ENCODE results near the gene ATP6V1C2.
"Not testable (repeated sequence)": the region's sequence is repeated elsewhere in the genome, so short reads cannot be mapped to it uniquely, and the experiment has no call there.

Gene ATP6V1C2

GRCh38 chr2:10814571-10815331 is 93.3 kb downstream of the ATP6V1C2 start:
- no peak overlapping the region for H2AFZ ChIP-seq (ENCODE audit: low read length)

GRCh38 chr2:10817413-10817812 is 96.0 kb downstream of the ATP6V1C2 start:
- H3K9ac ChIP-seq (ENCODE audit: low read length): no peak overlapping the region
- TF ChIP-seq EZH2 (optimal IDR thresholded peaks at IDR 0.05; ENCODE audit: low read depth, low read length): no peak
- TF ChIP-seq CTCF (IDR thresholded peaks at IDR 0.05; ENCODE audit: low read length): peak; percentile 59
- no peak for DNase-seq
- H3K79me2 ChIP-seq (ENCODE audit: low read length): no peaks in the 10 kb centered on the region
- no peaks in the 10 kb centered on the region for H3F3A ChIP-seq (ENCODE audit: insufficient read depth, low read length)
- H2AFZ ChIP-seq (ENCODE audit: low read length): no peak overlapping the region
- H3K27me3 ChIP-seq (replicated peaks; ENCODE audit: insufficient read depth, low read length): 0 out of 2 replicates have a peak, but pooled peaks cover 3% of the 10 kb centered on the region
- H3K27ac ChIP-seq (ENCODE audit: low read length): no peak overlapping the region
- H4K20me1 ChIP-seq (ENCODE audit: insufficient read depth, low read length): no peaks in the 10 kb centered on the region
- H3K4me2 ChIP-seq (ENCODE audit: low read depth, low read length): no peak overlapping the region
- H3K36me3 ChIP-seq (replicated peaks; ENCODE audit: insufficient read depth, low read length): no peaks in the 10 kb centered on the region
- no peak overlapping the region for H3K4me3 ChIP-seq (ENCODE audit: low read length)
- 0 out of 2 replicates have a peak, but pooled peaks cover 4% of the 10 kb centered on the region for H3K4me1 ChIP-seq (ENCODE audit: low read length)
- no peaks in the 10 kb centered on the region for H3K9me2 ChIP-seq (replicated peaks; ENCODE audit: insufficient read depth, low read length)
- no peaks in the 10 kb centered on the region for H3K9me3 ChIP-seq (replicated peaks; ENCODE audit: insufficient read depth, low read length)

More at GRCh38 chr2:10814571-10815331, 93.3 kb downstream of the ATP6V1C2 start:
- Histone ChIP-seq H3F3A (ENCODE audit: insufficient read depth, low read length) (peaks cover 22% of the 10 kb centered on the region), H3K4me3 (ENCODE audit: low read length) (no peak overlapping the region), H4K20me1 (ENCODE audit: insufficient read depth, low read length) (peaks cover 11% of the 10 kb centered on the region), H3K4me2 (ENCODE audit: low read depth, low read length) (no peak overlapping the region), H3K9me2 (replicated peaks; ENCODE audit: insufficient read depth, low read length) (no peaks in the 10 kb centered on the region), H3K9me3 (replicated peaks; ENCODE audit: insufficient read depth, low read length) (no peaks in the 10 kb centered on the region), H3K4me1 (ENCODE audit: low read length) (peaks cover 18% of the 10 kb centered on the region), H3K36me3 (replicated peaks; ENCODE audit: insufficient read depth, low read length) (no peaks in the 10 kb centered on the region), H3K79me2 (ENCODE audit: low read length) (peaks cover 25% of the 10 kb centered on the region), H3K27me3 (replicated peaks; ENCODE audit: insufficient read depth, low read length) (0 out of 2 replicates have a peak, but pooled peaks cover 3% of the 10 kb centered on the region), H3K27ac (ENCODE audit: low read length) (no peak overlapping the region), H3K9ac (ENCODE audit: low read length) (no peak overlapping the region)
- DNase-seq: no peak
- TF ChIP-seq CTCF (IDR thresholded peaks at IDR 0.05; ENCODE audit: low read length) (no peak), EZH2phosphoT487 (IDR thresholded peaks at IDR 0.05; ENCODE audit: low read length) (no peak), EZH2 (optimal IDR thresholded peaks at IDR 0.05; ENCODE audit: low read depth, low read length) (no peak)

- not testable (repeated sequence) for H3K4me3 ChIP-seq (ENCODE audit: low read length); H3K4me1 ChIP-seq (ENCODE audit: low read length); H4K20me1 ChIP-seq (ENCODE audit: insufficient read depth, low read length); H3K9ac ChIP-seq (ENCODE audit: low read length); H3K27ac ChIP-seq (ENCODE audit: low read length); H3K9me3 ChIP-seq (replicated peaks; ENCODE audit: insufficient read depth, low read length); H3K4me2 ChIP-seq (ENCODE audit: low read depth, low read length); H3K9me2 ChIP-seq (replicated peaks; ENCODE audit: insufficient read depth, low read length); H3K79me2 ChIP-seq (ENCODE audit: low read length); H3F3A ChIP-seq (ENCODE audit: insufficient read depth, low read length); DNase-seq; H3K27me3 ChIP-seq (replicated peaks; ENCODE audit: insufficient read depth, low read length); H2AFZ ChIP-seq (ENCODE audit: low read length); H3K36me3 ChIP-seq (replicated peaks; ENCODE audit: insufficient read depth, low read length)
Observed at GRCh38 chr2:10818305-10818704, 96.9 kb downstream of the ATP6V1C2 start.

- no peaks in the 10 kb centered on the region for H3F3A ChIP-seq (ENCODE audit: insufficient read depth, low read length)
- no peak overlapping the region for H3K9ac ChIP-seq (ENCODE audit: low read length)
- no peaks in the 10 kb centered on the region for H3K4me1 ChIP-seq (ENCODE audit: low read length)
- H3K4me2 ChIP-seq (ENCODE audit: low read depth, low read length): no peak overlapping the region
- TF ChIP-seq EZH2 (optimal IDR thresholded peaks at IDR 0.05; ENCODE audit: low read depth, low read length) (no peak), EZH2phosphoT487 (IDR thresholded peaks at IDR 0.05; ENCODE audit: low read length) (no peak), CTCF (IDR thresholded peaks at IDR 0.05; ENCODE audit: low read length) (no peak)
- H3K9me2 ChIP-seq (replicated peaks; ENCODE audit: insufficient read depth, low read length): no peaks in the 10 kb centered on the region
- H3K79me2 ChIP-seq (ENCODE audit: low read length): no peaks in the 10 kb centered on the region
- 0 out of 2 replicates have a peak, but pooled peaks cover 3% of the 10 kb centered on the region for H3K27me3 ChIP-seq (replicated peaks; ENCODE audit: insufficient read depth, low read length)
- no peaks in the 10 kb centered on the region for H3K36me3 ChIP-seq (replicated peaks; ENCODE audit: insufficient read depth, low read length)
- H3K9me3 ChIP-seq (replicated peaks; ENCODE audit: insufficient read depth, low read length): no peaks in the 10 kb centered on the region
- no peak overlapping the region for H3K27ac ChIP-seq (ENCODE audit: low read length)
- H4K20me1 ChIP-seq (ENCODE audit: insufficient read depth, low read length): no peaks in the 10 kb centered on the region
- DNase-seq: no peak
- H2AFZ ChIP-seq (ENCODE audit: low read length): no peak overlapping the region
- no peak overlapping the region for H3K4me3 ChIP-seq (ENCODE audit: low read length)
Observed at GRCh38 chr2:10818984-10819383, 97.6 kb downstream of the ATP6V1C2 start.

Measured in MM.1S (cell line).